ENCODE measurements around the gene ASCC1.

GRCh38 chr10:72261784-72262404 lies 45.8 kb upstream of the ASCC1 start:
- TF ChIP-seq CTCF (IDR thresholded peaks at IDR 0.05) (no peak), POLR2AphosphoS5 (IDR thresholded peaks at IDR 0.05; ENCODE audit: insufficient read depth in 1 of 2, low read depth in 1 of 2) (peak in 1 of 2 donors; percentile 34)
